OCI-LY3 (cell line): ENCODE data around the gene TMEM234.

ENCODE experiments used
- CTCF ChIP-seq: fragments of 200-600, 300-600 bp; sonication (generic); IDR thresholded peaks from 2 replicates; pipeline ENCODE4 v1.5.1; 2014; ENCODE audit warnings: antibody characterized with exemption, low read length, low read depth
- EZH2phosphoT487 ChIP-seq: fragments of 200-600 bp; shearing (Covaris generic); IDR thresholded peaks from 2 replicates; pipeline ENCODE4 v1.6.1; 2018; ENCODE audit warnings: antibody characterized with exemption, mixed run types, low read depth

- TF ChIP-seq CTCF, result no peak
- TF ChIP-seq EZH2phosphoT487, result no peak
These were observed 24.3 kb downstream of the TMEM234 start for GRCh38 chr1:32197837-32198236.
